Mesenchymal stem cell (in vitro differentiated cells and primary cell): ENCODE results near the gene ASPDH.

Experiments used
- DNase-seq: peaks from one replicate; pipeline ENCODE4 v3.0.0-alpha.2; 2013
- H2AFZ ChIP-seq: one replicate; pipeline ENCODE4 v1.6.1; 2013; ENCODE audit warnings: low read depth, mild to moderate bottlenecking, control low read depth, inconsistent platforms, low read length, moderate library complexity
- H2AK5ac ChIP-seq: 2 replicates; pipeline ENCODE4 v1.6.1; 2013; ENCODE audit warnings: low read length, moderate library complexity, mild to moderate bottlenecking, inconsistent platforms; ENCODE audit not compliant: severe bottlenecking
- H2BK120ac ChIP-seq: one replicate; pipeline ENCODE4 v1.6.1; 2013; ENCODE audit warnings: low read depth, mild to moderate bottlenecking, inconsistent platforms, low read length, moderate library complexity
- H2BK12ac ChIP-seq, 2 experiments: one replicate each; pipeline ENCODE4 v1.6.1; 2013; ENCODE audit warnings: inconsistent platforms in 2 of 2, low read length in 2 of 2, mild to moderate bottlenecking in 2 of 2, moderate library complexity in 2 of 2, control low read depth in 1 of 2
- H2BK15ac ChIP-seq: one replicate; pipeline ENCODE4 v1.6.1; 2013; ENCODE audit warnings: mild to moderate bottlenecking, low read depth, inconsistent platforms; ENCODE audit not compliant: poor library complexity, severe bottlenecking
- H2BK5ac ChIP-seq: 2 replicates; pipeline ENCODE4 v1.6.1; 2013; ENCODE audit warnings: low read depth, mild to moderate bottlenecking, low read length, control low read depth, inconsistent platforms; ENCODE audit not compliant: poor library complexity, severe bottlenecking
- H3K14ac ChIP-seq, 2 experiments: one replicate each; pipeline ENCODE4 v1.6.1; 2013; ENCODE audit warnings: inconsistent platforms in 2 of 2, low read length in 2 of 2, control low read depth in 1 of 2, mild to moderate bottlenecking in 1 of 2, moderate library complexity in 1 of 2
- H3K18ac ChIP-seq, 2 experiments: one replicate each; pipeline ENCODE4 v1.6.1; 2013; ENCODE audit warnings: inconsistent platforms in 2 of 2, low read length in 2 of 2, control low read depth in 1 of 2, low read depth in 1 of 2, mild to moderate bottlenecking in 1 of 2
- H3K23ac ChIP-seq, 2 experiments: one replicate each; pipeline ENCODE4 v1.6.1; 2013; ENCODE audit warnings: inconsistent platforms in 2 of 2, low read length in 2 of 2, mild to moderate bottlenecking in 2 of 2, moderate library complexity in 2 of 2, control low read depth in 1 of 2
- H3K27ac ChIP-seq: 2 replicates; pipeline ENCODE4 v1.5.1; 2013; ENCODE audit warnings: mild to moderate bottlenecking, moderate library complexity, low read length, control low read depth, inconsistent platforms; ENCODE audit not compliant: poor library complexity, severe bottlenecking
- H3K27me3 ChIP-seq, 2 experiments: 2 replicates each; pipeline versions ENCODE4 v1.6.1 to v1.7.0; 2013; ENCODE audit warnings: low read length in 2 of 2, mild to moderate bottlenecking in 2 of 2, moderate library complexity in 2 of 2, control low read depth in 1 of 2, inconsistent platforms in 1 of 2; ENCODE audit not compliant: control insufficient read depth in 1 of 2, insufficient read depth in 1 of 2
- H3K36me3 ChIP-seq, 2 experiments: 2 replicates each; pipeline versions ENCODE4 v1.6.1 to v1.7.0; 2013; ENCODE audit warnings: low read length in 2 of 2, control low read depth in 1 of 2, inconsistent platforms in 1 of 2, low read depth in 1 of 2, mild to moderate bottlenecking in 1 of 2; ENCODE audit not compliant: insufficient read depth in 2 of 2, control insufficient read depth in 1 of 2
- H3K4ac ChIP-seq, 2 experiments: one replicate each; pipeline ENCODE4 v1.6.1; 2013; ENCODE audit warnings: inconsistent platforms in 2 of 2, low read length in 2 of 2, mild to moderate bottlenecking in 2 of 2, moderate library complexity in 2 of 2, control low read depth in 1 of 2, low read depth in 1 of 2
- H3K4me1 ChIP-seq: 2 replicates; pipeline ENCODE4 v1.6.1; 2013; ENCODE audit warnings: low read depth, low read length, control low read depth; ENCODE audit not compliant: control insufficient read depth, insufficient read depth
- H3K4me2 ChIP-seq: 2 replicates; pipeline ENCODE4 v1.6.1; 2013; ENCODE audit warnings: low read length, mild to moderate bottlenecking, inconsistent platforms; ENCODE audit not compliant: poor library complexity, severe bottlenecking
- H3K4me3 ChIP-seq, 2 experiments: 2 replicates each; pipeline versions ENCODE4 v1.5.1 to v1.7.0; 2013; ENCODE audit warnings: low read length in 2 of 2, mild to moderate bottlenecking in 2 of 2, control low read depth in 1 of 2, low read depth in 1 of 2; ENCODE audit not compliant: insufficient read depth in 1 of 2
- H3K79me1 ChIP-seq: replicated peaks from 2 replicates; pipeline ENCODE4 v1.6.1; 2013; ENCODE audit warnings: mild to moderate bottlenecking, control low read depth, low read length, inconsistent platforms; ENCODE audit not compliant: poor library complexity, severe bottlenecking
- H3K9ac ChIP-seq: 2 replicates; pipeline ENCODE4 v1.7.0; 2013; ENCODE audit warnings: mild to moderate bottlenecking, low read length, moderate library complexity
- H3K9me3 ChIP-seq: 2 replicates; pipeline ENCODE4 v1.7.0; 2013; ENCODE audit warnings: mild to moderate bottlenecking, low read length; ENCODE audit not compliant: control insufficient read depth
- H4K8ac ChIP-seq: one replicate; pipeline ENCODE4 v1.6.1; 2013; ENCODE audit warnings: inconsistent platforms, mild to moderate bottlenecking, low read length, moderate library complexity
- H4K91ac ChIP-seq: one replicate; pipeline ENCODE4 v1.6.1; 2013; ENCODE audit warnings: mild to moderate bottlenecking, low read length, inconsistent platforms
- WGBS: methylation state at CpG from one replicate; pipeline ENCODE4 v1.1.7; 2013; ENCODE audit warnings: mixed read lengths; 5-methylcytosine and 5-hydroxymethylcytosine counted together

Gene ASPDH

DNA sequence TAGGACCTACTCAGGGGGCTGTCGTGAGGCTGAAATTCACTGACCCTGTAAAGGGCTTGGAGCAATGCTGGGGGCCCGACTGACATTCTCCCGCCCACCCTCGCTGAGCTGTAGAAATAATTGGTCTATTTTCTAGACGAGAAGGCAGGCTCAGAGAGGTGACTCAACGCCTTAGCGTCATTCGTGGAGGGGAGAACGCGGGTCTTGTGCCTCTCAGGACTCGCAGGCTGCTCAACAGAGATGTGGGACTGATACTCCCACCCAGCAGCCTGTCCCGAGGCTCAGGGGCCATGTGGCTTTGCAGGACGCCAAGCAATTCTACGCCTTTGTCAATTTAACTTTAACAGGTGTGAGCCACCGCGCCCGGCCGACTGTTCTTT, 23.6 kb upstream of the ASPDH start:
- no peaks in the 10 kb centered on the region for H3K79me1 ChIP-seq
- 75% methylated on average over 18 of the region's 18 CpGs for WGBS
- no peak overlapping the region for H3K4me3 ChIP-seq
- H3K4me1 ChIP-seq: no peaks in the 10 kb centered on the region
- no peak overlapping the region for H3K4ac ChIP-seq
- no peak overlapping the region for H4K8ac ChIP-seq
- DNase-seq: no peak
- no peak overlapping the region for H2BK120ac ChIP-seq
- H3K36me3 ChIP-seq: no peaks in the 10 kb centered on the region
- H3K27ac ChIP-seq: no peak overlapping the region
- H4K91ac ChIP-seq: no peak overlapping the region
- no peak overlapping the region for H3K23ac ChIP-seq
- no peak overlapping the region for H2BK12ac ChIP-seq
- H3K27me3 ChIP-seq: peaks cover 0 to 6% of the 10 kb centered on the region in 2 experiments
- H2AK5ac ChIP-seq: no peak overlapping the region
- H3K9me3 ChIP-seq: peaks cover 17% of the 10 kb centered on the region
- no peak overlapping the region for H2AFZ ChIP-seq
- H3K18ac ChIP-seq: no peak overlapping the region
- no peak overlapping the region for H2BK5ac ChIP-seq
- H3K9ac ChIP-seq: no peak overlapping the region
- no peak overlapping the region for H3K4me2 ChIP-seq
- no peak overlapping the region for H3K14ac ChIP-seq
- H2BK15ac ChIP-seq: no peak overlapping the region

- 91% methylated on average over 16 of the region's 16 CpGs for WGBS
- Histone ChIP-seq H3K36me3 (no peaks in the 10 kb centered on the region), H3K4ac (no peak overlapping the region), H3K27ac (no peak overlapping the region), H3K27me3 (peaks cover 0 to 4% of the 10 kb centered on the region in 2 experiments), H3K4me3 (no peak overlapping the region), H3K23ac (no peak overlapping the region), H3K4me1 (no peaks in the 10 kb centered on the region), H3K18ac (no peak overlapping the region), H3K14ac (no peak overlapping the region), H3K9ac (no peak overlapping the region), H2BK120ac (no peak overlapping the region), H3K4me2 (no peak overlapping the region), H2AK5ac (no peak overlapping the region), H4K8ac (no peak overlapping the region), H3K79me1 (no peaks in the 10 kb centered on the region), H2BK12ac (no peak overlapping the region), H3K9me3 (peaks cover 21% of the 10 kb centered on the region), H2BK5ac (no peak overlapping the region), H4K91ac (no peak overlapping the region), H2AFZ (no peak overlapping the region), H2BK15ac (no peak overlapping the region)
- DNase-seq: no peak
These were observed 23.1 kb upstream of the ASPDH start for GRCh38 chr19:50536662-50537305.

DNA sequence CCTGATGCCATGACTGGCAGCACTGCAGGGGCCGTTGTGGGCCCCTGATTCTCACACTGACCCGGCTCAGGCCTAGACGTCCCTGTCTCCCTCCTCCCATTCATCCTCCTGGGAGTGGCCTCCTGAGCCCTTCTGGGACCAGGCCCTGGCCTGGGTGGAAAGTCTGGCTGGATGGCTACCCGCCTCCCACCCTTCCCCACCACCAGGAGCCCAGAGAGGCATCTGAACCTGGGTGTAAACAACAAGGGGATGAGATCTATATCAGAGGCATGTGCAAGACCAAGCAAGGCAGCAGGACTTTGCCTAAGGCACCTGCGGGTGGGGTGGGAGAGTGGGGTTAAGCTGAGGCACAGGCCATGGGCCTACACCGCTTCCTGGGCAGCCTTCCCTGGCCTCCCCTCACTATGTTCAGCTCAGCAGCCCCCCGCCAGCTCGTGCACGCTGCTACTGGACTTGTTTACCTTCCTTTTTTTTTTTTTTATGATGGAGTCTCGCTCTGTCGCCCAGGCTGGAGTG, 22.0 kb upstream of the ASPDH start:
- WGBS: 67% methylated on average over 7 of the region's 11 CpGs
- no peak overlapping the region for H3K18ac ChIP-seq
- no peak overlapping the region for H3K23ac ChIP-seq
- H2BK15ac ChIP-seq: no peak overlapping the region
- no peaks in the 10 kb centered on the region for H3K27me3 ChIP-seq
- no peak overlapping the region for H4K91ac ChIP-seq
- no peak overlapping the region for H2BK120ac ChIP-seq
- no peak overlapping the region for H2AK5ac ChIP-seq
- H3K4me2 ChIP-seq: no peak overlapping the region
- no peak overlapping the region for H3K9ac ChIP-seq
- H3K36me3 ChIP-seq: no peaks in the 10 kb centered on the region
- H2AFZ ChIP-seq: no peak overlapping the region
- H3K14ac ChIP-seq: no peak overlapping the region
- no peak overlapping the region for H2BK5ac ChIP-seq
- H3K4ac ChIP-seq: no peak overlapping the region
- no peak overlapping the region for H4K8ac ChIP-seq
- H3K9me3 ChIP-seq: peaks cover 28% of the 10 kb centered on the region
- no peaks in the 10 kb centered on the region for H3K79me1 ChIP-seq
- DNase-seq: no peak
- no peaks in the 10 kb centered on the region for H3K4me1 ChIP-seq
- no peak overlapping the region for H3K4me3 ChIP-seq
- H2BK12ac ChIP-seq: no peak overlapping the region
- H3K27ac ChIP-seq: no peak overlapping the region

DNA sequence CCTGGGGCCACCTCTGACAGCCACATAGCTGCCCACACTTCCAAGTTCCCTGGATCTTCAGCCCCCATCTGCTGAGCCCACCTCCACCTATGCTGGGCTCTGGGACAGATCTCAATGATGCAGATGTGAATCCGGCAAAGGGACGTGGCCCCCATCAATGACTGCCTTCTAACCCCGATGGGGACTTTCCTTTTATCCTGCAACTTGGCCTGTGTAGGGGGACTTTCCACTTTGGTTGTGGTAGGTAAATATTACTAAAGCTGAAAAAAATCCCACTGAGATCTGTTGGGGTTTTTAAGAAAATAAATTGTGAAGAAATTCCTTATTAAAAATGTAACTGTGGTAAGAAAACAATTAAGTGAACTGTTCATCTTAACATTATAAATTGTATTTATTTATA, 20.8 kb upstream of the ASPDH start:
- Histone ChIP-seq H3K9me3 (peaks cover 28% of the 10 kb centered on the region), H4K8ac (no peak overlapping the region), H3K4me1 (no peaks in the 10 kb centered on the region), H4K91ac (no peak overlapping the region), H3K4ac (no peak overlapping the region), H3K36me3 (no peaks in the 10 kb centered on the region), H3K27me3 (no peaks in the 10 kb centered on the region), H2AFZ (no peak overlapping the region), H3K14ac (no peak overlapping the region), H3K4me3 (no peak overlapping the region), H2AK5ac (no peak overlapping the region), H3K4me2 (no peak overlapping the region), H3K18ac (no peak overlapping the region), H2BK120ac (no peak overlapping the region), H2BK15ac (no peak overlapping the region), H3K79me1 (no peaks in the 10 kb centered on the region), H3K27ac (no peak overlapping the region), H2BK12ac (no peak overlapping the region), H2BK5ac (no peak overlapping the region), H3K9ac (no peak overlapping the region), H3K23ac (no peak overlapping the region)
- WGBS: 97% methylated on average over 3 of the region's 3 CpGs
- no peak for DNase-seq
